ENCODE results near the gene ERC1.

ERC1 gene

DNA sequence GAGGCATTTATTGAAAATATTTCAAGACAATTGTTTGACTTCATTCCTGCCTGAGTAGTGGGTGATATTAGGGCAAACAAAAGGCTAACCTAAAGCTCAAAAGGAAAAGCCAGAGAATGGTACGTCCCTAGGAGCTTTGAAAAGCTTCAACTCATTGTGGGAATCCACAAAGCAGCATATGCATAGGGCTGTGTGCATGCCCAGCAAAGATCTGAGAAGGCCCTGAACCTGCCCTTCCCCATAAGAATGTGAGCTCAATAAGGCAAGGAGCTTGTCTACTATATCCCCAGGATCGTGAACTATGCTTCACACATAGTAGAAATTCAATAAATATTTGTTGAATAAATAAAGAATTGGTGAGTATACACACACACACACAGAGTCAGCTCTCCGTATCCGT is 22.5 kb upstream of the ERC1 start:
- no peak overlapping the region for H3K4me3 Mint-ChIP-seq
- H3K36me3 Mint-ChIP-seq (ENCODE audit: low read depth), result no peaks in the 10 kb centered on the region
- peaks cover 2% of the 10 kb centered on the region for H3K27me3 Mint-ChIP-seq (ENCODE audit: low read depth)
- no peak for DNase-seq (ENCODE audit: low spot score)
- no peak overlapping the region for H3K27ac Mint-ChIP-seq
- no peaks in the 10 kb centered on the region for H3K4me1 Mint-ChIP-seq (ENCODE audit: low read depth)
- H3K9me3 Mint-ChIP-seq, result no peaks in the 10 kb centered on the region

DNA sequence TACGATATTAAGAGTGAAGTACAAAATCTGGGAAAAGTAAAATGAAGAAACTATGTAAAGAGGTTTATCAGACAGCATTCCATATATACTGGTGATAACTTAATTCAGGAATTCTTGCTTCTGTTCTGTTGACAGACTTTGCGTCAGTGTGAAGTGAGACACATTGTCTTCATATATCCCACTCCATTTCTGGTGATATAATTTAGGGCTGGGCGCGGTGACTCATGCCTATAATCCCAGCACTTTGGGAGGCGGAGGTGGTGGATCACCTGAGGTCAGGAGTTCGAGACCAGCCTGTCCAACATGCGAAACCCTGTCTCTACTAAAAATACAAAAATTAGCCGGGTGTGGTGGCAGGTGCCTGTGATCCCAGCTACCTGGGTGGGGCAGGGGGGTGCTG is 21.2 kb upstream of the ERC1 start:
- no peak overlapping the region for H3K27ac Mint-ChIP-seq
- DNase-seq (ENCODE audit: low spot score), result no peak
- no peaks in the 10 kb centered on the region for H3K9me3 Mint-ChIP-seq
- H3K36me3 Mint-ChIP-seq (ENCODE audit: low read depth), result no peaks in the 10 kb centered on the region
- no peak overlapping the region for H3K4me3 Mint-ChIP-seq
- H3K27me3 Mint-ChIP-seq (ENCODE audit: low read depth), result peaks cover 2% of the 10 kb centered on the region
- H3K4me1 Mint-ChIP-seq (ENCODE audit: low read depth), result no peaks in the 10 kb centered on the region

DNA sequence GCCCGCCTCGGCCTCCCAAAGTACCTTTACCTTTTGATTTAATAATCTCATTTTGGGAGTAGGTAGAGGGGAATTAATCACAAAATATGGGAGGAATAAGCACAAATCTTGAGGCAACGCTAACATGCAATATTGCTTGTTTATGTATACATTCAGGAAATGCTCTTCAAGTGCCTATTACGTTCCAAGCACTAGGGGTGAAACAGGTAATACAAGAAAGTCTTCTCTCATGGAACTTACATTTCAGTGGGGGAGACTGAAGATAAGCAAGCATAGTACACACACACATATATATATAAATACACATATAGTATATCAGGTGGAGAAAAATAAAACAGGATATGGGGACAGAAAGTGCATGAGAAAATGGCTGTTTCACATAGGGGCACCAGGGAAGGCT is 19.0 kb upstream of the ERC1 start:
- no peaks in the 10 kb centered on the region for H3K4me1 Mint-ChIP-seq (ENCODE audit: low read depth)
- no peak overlapping the region for H3K27ac Mint-ChIP-seq
- H3K9me3 Mint-ChIP-seq, result no peaks in the 10 kb centered on the region
- peaks cover 2% of the 10 kb centered on the region for H3K27me3 Mint-ChIP-seq (ENCODE audit: low read depth)
- no peak overlapping the region for H3K4me3 Mint-ChIP-seq
- H3K36me3 Mint-ChIP-seq (ENCODE audit: low read depth), result no peaks in the 10 kb centered on the region
- no peak for DNase-seq (ENCODE audit: low spot score)

DNA sequence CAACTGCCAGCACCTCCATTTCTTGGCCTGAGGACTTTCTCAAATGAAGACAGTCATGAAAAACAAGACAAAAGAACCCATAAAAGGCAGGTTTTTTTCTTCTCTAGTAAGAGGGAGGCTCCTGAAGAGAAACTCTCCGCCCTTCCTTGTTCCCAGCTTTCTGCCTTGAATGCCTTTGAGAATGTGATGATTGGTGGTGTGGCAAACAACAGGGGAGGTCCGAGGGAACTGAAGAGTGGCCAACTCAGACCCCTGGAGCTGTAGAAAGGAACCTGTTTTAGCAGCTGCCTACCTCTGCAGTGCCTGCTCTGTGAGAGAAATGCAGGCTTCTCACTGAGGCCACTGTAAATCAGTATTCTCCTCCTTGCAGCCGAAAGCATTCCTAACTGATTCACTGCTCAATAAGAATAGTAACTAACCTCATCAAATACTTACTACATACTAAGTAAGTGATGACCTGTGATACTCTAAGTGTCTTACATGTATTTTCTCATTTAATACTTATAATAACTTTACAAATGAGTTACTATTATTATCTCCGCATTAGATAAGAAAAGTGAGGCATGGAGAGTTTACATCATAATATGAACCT is 16.7 kb upstream of the ERC1 start:
- H3K4me1 Mint-ChIP-seq (ENCODE audit: low read depth), result no peaks in the 10 kb centered on the region
- H3K4me3 Mint-ChIP-seq, result no peak overlapping the region
- no peaks in the 10 kb centered on the region for H3K36me3 Mint-ChIP-seq (ENCODE audit: low read depth)
- H3K27ac Mint-ChIP-seq, result no peak overlapping the region
- H3K27me3 Mint-ChIP-seq (ENCODE audit: low read depth), result no peaks in the 10 kb centered on the region
- no peaks in the 10 kb centered on the region for H3K9me3 Mint-ChIP-seq
- no peak for DNase-seq (ENCODE audit: low spot score)

DNA sequence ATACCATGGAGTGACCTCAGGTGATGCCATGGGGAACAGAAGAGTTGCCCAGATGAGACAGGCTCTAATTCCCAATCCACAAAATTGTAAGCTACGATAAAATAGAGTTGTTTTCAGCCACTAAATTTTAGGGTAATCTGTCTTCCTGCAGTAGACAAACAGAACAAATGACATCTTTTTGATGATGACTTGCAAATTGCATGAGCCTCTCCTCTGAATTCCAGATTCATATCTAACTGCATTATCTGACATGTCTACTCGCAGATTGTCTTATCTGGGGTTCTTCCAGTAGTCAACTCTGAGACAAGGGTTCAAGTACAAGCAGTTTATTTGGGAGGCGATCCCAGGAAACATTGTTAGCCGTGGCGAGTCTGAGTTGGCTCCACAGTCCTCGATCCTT is 14.4 kb upstream of the ERC1 start:
- H3K36me3 Mint-ChIP-seq (ENCODE audit: low read depth), result no peaks in the 10 kb centered on the region
- no peak overlapping the region for H3K4me3 Mint-ChIP-seq
- H3K4me1 Mint-ChIP-seq (ENCODE audit: low read depth), result peaks cover 2% of the 10 kb centered on the region
- no peak for DNase-seq (ENCODE audit: low spot score)
- no peaks in the 10 kb centered on the region for H3K27me3 Mint-ChIP-seq (ENCODE audit: low read depth)
- no peaks in the 10 kb centered on the region for H3K9me3 Mint-ChIP-seq
- no peak overlapping the region for H3K27ac Mint-ChIP-seq

DNA sequence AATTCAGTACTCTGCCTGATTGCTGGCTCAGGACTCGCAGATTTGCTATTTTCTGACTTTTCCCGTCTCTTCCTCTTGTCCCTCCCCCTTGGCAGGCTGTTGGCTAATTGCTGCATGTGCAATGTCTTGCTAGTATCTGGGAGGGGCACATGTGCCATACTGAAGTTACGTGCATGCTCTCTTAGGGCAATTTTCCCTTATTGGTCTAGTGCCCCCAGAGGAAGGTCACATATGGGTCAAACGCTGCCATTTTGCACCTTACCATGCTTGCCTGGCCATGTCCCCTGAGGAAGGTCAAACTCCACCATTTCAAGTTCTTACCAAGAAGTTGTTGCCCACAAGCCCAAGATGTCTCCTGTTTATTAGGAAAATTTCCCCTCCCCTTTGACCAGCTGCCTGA is 13.9 kb upstream of the ERC1 start:
- H3K9me3 Mint-ChIP-seq, result no peaks in the 10 kb centered on the region
- no peak overlapping the region for H3K27ac Mint-ChIP-seq
- H3K36me3 Mint-ChIP-seq (ENCODE audit: low read depth), result no peaks in the 10 kb centered on the region
- H3K4me1 Mint-ChIP-seq (ENCODE audit: low read depth), result peaks cover 2% of the 10 kb centered on the region
- no peak overlapping the region for H3K4me3 Mint-ChIP-seq
- H3K27me3 Mint-ChIP-seq (ENCODE audit: low read depth), result no peaks in the 10 kb centered on the region
- no peak for DNase-seq (ENCODE audit: low spot score)

DNA sequence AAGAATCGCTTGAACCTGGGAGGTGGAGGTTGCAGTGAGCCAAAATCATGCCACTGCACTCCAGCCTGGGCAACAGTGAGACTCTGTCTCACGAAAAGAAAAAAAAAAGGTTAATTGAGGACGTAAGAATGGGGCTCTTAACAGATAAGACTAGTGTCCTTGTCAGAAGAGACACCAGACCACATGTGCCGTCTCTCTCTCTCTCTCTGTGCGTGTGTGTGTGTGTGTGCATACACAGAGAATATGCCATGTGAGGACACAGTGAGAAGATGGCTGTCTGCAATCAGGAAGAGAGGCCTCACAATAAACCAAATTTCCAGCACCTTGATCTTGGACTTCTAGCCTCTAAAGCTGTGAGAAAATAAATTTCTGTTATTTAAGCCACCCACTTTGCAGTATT is 11.7 kb upstream of the ERC1 start:
- H3K9me3 Mint-ChIP-seq, result no peaks in the 10 kb centered on the region
- no peak overlapping the region for H3K27ac Mint-ChIP-seq
- no peaks in the 10 kb centered on the region for H3K27me3 Mint-ChIP-seq (ENCODE audit: low read depth)
- H3K4me1 Mint-ChIP-seq (ENCODE audit: low read depth), result peaks cover 2% of the 10 kb centered on the region
- DNase-seq (ENCODE audit: low spot score), result no peak
- H3K4me3 Mint-ChIP-seq, result no peak overlapping the region
- H3K36me3 Mint-ChIP-seq (ENCODE audit: low read depth), result no peaks in the 10 kb centered on the region

DNA sequence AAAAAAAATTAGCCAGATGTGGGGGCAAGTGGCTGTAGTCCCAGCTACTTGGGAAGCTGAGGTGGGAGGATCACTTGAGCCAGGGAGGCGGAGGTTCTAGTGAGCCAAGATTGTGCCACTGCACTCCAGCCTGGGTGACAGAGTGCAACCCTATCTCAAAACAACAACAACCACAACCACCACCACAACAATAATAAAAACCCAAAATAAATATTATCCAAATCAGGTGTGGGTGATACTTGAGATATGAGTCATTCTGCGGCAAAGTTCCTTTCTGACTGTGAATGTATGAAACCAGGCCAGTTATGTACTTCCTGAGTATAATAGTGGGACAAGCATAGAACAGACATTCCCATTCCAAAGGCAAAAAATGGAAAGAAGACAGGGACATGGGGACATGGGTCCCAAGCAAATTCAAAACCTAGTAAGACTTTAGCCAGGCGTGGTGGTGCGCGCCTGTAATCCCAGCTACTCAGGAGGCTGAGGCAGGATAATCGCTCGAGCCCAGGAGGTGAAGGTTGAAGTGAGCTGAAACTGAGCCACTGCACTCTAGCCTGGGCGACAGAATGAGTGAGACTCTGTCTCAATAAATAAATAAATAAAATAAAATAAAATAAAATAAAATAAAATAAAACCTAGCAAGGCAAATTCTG is 9.7 kb upstream of the ERC1 start:
- peaks cover 2% of the 10 kb centered on the region for H3K4me1 Mint-ChIP-seq (ENCODE audit: low read depth)
- no peak overlapping the region for H3K27ac Mint-ChIP-seq
- H3K9me3 Mint-ChIP-seq, result no peaks in the 10 kb centered on the region
- H3K27me3 Mint-ChIP-seq (ENCODE audit: low read depth), result no peaks in the 10 kb centered on the region
- H3K36me3 Mint-ChIP-seq (ENCODE audit: low read depth), result no peaks in the 10 kb centered on the region
- no peak for DNase-seq (ENCODE audit: low spot score)
- no peak overlapping the region for H3K4me3 Mint-ChIP-seq

DNA sequence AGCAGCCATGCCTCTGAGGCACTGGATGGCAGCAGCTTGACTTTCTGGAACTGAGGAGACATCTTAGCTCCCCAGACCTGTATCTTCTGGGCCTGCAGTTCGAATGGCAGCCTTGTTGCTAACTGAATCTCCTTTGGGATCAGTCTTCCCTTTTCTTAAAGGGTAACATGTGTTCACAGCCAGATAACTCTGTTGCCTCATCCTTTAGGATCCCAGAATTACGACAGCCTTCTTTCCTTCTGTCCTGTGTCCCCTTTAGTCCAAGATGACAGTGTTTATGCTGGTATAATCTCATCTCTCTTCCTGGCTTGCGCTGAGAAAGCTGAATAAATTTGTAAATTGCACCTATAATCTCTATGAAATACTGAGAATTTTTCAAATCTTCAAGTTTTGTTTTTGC is 9.1 kb upstream of the ERC1 start:
- no peaks in the 10 kb centered on the region for H3K27me3 Mint-ChIP-seq (ENCODE audit: low read depth)
- no peaks in the 10 kb centered on the region for H3K9me3 Mint-ChIP-seq
- peaks cover 2% of the 10 kb centered on the region for H3K4me1 Mint-ChIP-seq (ENCODE audit: low read depth)
- H3K4me3 Mint-ChIP-seq, result no peak overlapping the region
- H3K27ac Mint-ChIP-seq, result no peak overlapping the region
- no peak for DNase-seq (ENCODE audit: low spot score)
- H3K36me3 Mint-ChIP-seq (ENCODE audit: low read depth), result no peaks in the 10 kb centered on the region

DNA sequence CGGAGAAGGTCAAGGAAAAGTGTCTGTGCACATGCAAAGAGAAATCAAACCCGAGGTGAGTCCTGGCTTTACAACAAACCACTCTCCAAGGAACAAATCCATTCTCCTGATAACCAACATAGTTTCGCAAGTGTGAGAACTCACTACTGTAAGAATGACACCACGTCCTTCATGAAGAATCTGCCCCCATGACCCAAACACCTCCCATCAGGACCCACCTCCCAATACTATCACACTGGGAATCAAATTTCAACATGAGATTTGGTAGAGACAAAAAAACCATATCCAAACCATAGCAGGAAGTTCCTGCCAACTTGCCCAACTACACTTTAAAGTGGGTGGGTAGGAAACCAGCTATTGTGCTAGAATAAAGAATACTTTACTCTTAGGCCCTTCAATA is 2.4 kb upstream of the ERC1 start:
- Mint-ChIP-seq H3K27me3 (ENCODE audit: low read depth) (peaks cover 5% of the 10 kb centered on the region), H3K36me3 (ENCODE audit: low read depth) (no peaks in the 10 kb centered on the region), H3K4me3 (no peak overlapping the region), H3K4me1 (ENCODE audit: low read depth) (peaks cover 33% of the 10 kb centered on the region), H3K9me3 (no peaks in the 10 kb centered on the region), H3K27ac (no peak overlapping the region)
- no peak for DNase-seq (ENCODE audit: low spot score)

DNA sequence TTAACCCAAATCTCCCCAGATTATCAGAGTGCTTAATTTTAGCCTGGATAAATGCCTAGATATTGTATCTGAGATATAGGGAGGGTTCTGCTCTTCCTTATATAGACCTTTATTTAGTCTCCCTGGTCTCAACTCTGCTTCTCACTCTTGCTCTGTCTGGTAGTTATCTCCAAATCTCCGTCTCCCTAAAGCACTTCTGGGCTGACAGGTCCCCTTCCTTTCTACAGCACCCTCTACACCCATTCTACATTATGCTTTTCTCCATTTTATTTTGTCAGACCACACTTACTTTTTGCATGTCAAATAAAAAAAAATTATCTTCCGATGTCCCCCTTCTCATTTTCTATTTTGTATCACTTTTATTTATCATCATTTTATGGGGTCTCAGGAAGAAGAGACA is 2.0 kb upstream of the ERC1 start:
- H3K27ac Mint-ChIP-seq, result peak overlapping the region; percentile 49
- no peaks in the 10 kb centered on the region for H3K9me3 Mint-ChIP-seq
- H3K4me3 Mint-ChIP-seq, result peak overlapping the region; percentile 90
- no peak for DNase-seq (ENCODE audit: low spot score)
- H3K36me3 Mint-ChIP-seq (ENCODE audit: low read depth), result no peaks in the 10 kb centered on the region
- H3K4me1 Mint-ChIP-seq (ENCODE audit: low read depth), result peaks cover 33% of the 10 kb centered on the region
- peaks cover 5% of the 10 kb centered on the region for H3K27me3 Mint-ChIP-seq (ENCODE audit: low read depth)

DNA sequence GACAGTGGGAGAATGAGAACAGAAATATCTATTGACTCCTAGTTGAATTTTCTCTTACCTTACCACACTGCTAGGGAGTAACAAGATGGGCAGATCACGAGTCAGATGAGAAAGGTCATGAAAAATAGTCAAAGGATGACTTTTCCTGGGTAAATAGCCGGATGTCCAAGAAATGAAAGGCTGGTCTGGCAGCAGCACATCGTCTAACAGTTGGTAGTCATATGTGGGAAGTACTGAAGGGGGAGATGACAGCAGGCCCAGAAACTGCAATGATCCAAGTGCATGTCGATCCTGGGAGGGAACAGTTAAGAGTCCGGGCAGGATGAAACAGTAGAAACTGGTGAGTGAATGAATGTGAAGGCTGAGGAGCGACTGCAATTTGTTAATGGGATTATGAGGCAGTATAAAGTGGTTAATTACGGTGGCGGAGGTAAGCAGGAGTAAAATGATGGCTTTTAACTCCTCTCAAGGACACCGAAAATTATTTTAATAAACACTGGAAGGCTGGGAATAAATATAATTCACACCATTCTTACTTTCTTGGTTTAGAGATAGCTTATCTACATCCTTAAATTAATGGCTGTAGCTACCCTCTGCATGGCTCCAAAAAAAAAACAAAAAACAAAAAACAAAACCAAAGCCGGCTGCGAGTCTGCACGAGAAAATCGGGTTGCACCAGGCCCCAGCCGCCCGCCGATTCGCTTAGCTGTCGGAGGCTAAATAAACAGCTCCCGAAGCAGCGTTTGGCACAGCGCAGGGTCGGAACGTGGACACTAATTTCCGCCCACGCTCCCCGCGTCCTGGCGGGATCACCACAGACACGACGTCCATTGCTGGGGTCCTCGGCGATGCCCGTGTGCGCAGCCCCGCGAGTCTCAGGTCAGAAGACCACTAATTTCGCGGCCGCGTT is 1.0 kb upstream of the ERC1 start:
- peaks cover 5% of the 10 kb centered on the region for H3K27me3 Mint-ChIP-seq (ENCODE audit: low read depth)
- H3K9me3 Mint-ChIP-seq, result no peaks in the 10 kb centered on the region
- no peaks in the 10 kb centered on the region for H3K36me3 Mint-ChIP-seq (ENCODE audit: low read depth)
- H3K4me1 Mint-ChIP-seq (ENCODE audit: low read depth), result peaks cover 33% of the 10 kb centered on the region
- peak overlapping the region; percentile 89 for H3K27ac Mint-ChIP-seq
- DNase-seq (ENCODE audit: low spot score), result peak; percentile 55
- peak overlapping the region; percentile 90 for H3K4me3 Mint-ChIP-seq

DNA sequence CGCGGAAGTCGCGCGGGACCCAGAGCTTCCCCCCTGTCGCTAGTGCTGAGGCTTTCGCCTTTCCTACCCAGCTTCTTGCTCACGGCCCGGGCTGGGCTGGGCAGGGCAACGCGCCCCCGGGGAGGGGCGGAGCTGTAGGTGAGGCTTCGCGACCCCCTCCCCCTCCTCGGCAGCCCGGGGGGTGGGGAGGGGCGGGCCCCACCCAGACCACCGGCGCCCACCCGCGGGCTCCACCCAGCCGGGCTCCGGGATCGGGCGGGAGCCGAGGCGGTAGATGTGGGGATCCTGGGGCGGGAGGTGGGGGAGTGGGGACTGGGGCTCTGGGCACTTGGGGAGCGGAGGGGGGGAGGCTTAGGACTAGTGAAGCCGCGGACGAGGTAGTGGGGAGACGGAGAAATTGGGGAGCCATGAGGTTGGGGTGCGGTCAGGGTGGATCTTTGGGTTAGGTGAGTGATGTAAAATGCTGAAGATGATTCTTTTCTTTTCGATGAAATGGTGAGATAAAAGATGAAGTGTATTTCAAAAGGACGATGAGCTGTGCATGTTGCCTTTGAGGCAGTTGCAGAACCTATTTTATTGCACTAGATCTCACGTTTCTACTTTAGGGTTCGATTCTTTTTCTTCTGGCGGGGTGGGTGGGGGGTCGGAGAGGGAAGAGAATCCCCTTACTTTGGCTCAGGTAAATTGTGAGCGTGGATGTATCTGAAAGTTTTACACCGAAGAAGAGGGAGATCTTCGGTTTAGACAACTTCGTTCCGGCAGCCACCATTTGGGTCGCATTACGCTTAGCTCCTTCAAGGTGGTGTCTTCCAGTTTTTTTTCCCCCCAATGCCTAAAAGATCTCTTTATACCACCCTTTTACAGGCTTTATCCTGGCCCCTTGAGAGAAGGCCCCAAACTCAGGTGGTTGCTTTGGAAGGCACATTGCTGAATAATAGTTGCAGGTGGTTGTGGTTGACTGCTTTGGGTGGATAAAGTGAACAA is 619 bp downstream of the ERC1 start:
- H3K36me3 Mint-ChIP-seq (ENCODE audit: low read depth), result no peaks in the 10 kb centered on the region
- peaks cover 5% of the 10 kb centered on the region for H3K27me3 Mint-ChIP-seq (ENCODE audit: low read depth)
- no peaks in the 10 kb centered on the region for H3K9me3 Mint-ChIP-seq
- peak overlapping the region; percentile 97 for H3K27ac Mint-ChIP-seq
- H3K4me1 Mint-ChIP-seq (ENCODE audit: low read depth), result peaks cover 37% of the 10 kb centered on the region
- DNase-seq (ENCODE audit: low spot score), result no peak
- peak overlapping the region; percentile 95 for H3K4me3 Mint-ChIP-seq
